ENCODE data around the gene METTL21A. TPM values are rescaled to one million over a fixed set of nuclear protein-coding genes. Genes with fewer than 3 reads are reported as not detected.

The METTL21A gene
- total and polyA plus RNA-seq, 9 of the 15 experiments (the other 6 are each of a cell fraction or from before 2014, with no cell fraction given), result 9.1 to 46.5 (median 37.4) TPM

- TF ChIP-seq, protein P1, sequence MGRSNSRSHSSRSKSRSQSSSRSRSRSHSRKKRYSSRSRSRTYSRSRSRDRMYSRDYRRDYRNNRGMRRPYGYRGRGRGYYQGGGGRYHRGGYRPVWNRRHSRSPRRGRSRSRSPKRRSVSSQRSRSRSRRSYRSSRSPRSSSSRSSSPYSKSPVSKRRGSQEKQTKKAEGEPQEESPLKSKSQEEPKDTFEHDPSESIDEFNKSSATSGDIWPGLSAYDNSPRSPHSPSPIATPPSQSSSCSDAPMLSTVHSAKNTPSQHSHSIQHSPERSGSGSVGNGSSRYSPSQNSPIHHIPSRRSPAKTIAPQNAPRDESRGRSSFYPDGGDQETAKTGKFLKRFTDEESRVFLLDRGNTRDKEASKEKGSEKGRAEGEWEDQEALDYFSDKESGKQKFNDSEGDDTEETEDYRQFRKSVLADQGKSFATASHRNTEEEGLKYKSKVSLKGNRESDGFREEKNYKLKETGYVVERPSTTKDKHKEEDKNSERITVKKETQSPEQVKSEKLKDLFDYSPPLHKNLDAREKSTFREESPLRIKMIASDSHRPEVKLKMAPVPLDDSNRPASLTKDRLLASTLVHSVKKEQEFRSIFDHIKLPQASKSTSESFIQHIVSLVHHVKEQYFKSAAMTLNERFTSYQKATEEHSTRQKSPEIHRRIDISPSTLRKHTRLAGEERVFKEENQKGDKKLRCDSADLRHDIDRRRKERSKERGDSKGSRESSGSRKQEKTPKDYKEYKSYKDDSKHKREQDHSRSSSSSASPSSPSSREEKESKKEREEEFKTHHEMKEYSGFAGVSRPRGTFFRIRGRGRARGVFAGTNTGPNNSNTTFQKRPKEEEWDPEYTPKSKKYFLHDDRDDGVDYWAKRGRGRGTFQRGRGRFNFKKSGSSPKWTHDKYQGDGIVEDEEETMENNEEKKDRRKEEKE (IDR thresholded peaks at IDR 0.05; ENCODE audit: borderline replicate concordance in 1 of 2, control insufficient read depth in 1 of 2, low read depth in 2 of 2, low read length in 1 of 2), result no peak
- TF ChIP-seq FOXJ2 (tag; IDR thresholded peaks at IDR 0.05) (no peak), ZNF239 (CRISPR knock-in tag; IDR thresholded peaks at IDR 0.05) (no peak), ZNF274 (IDR thresholded peaks at IDR 0.05; ENCODE audit: borderline replicate concordance, low read depth, low read length) (no peak), PML (IDR thresholded peaks at IDR 0.05; ENCODE audit: low read length) (no peak), TGIF2 (CRISPR knock-in tag; IDR thresholded peaks at IDR 0.05) (no peak), FOS (IDR thresholded peaks at IDR 0.05; ENCODE audit: extremely low read depth, insufficient read length) (no peak), ZFP1 (CRISPR knock-in tag; IDR thresholded peaks at IDR 0.05) (no peak), ZMIZ1 (IDR thresholded peaks at IDR 0.05; ENCODE audit: low read depth in 2 of 2, low read length in 2 of 2) (no peak), COPS2 (conservative IDR thresholded peaks at IDR 0.05) (no peak)
Observed at GRCh38 chr2:207571370-207571769, 53.8 kb downstream of the METTL21A start (continued).

Data from K562 (cell line).